RPMI8226 (cell line): Measurements from ENCODE around the gene GABRB3.
"Not testable (repeated sequence)": the region's sequence is repeated elsewhere in the genome, so short reads cannot be mapped to it uniquely, and the experiment has no call there.

ENCODE experiments used
- DNase-seq: peaks from one replicate; pipeline ENCODE4 v3.0.0-alpha.2; 2015

Gene GABRB3

GRCh38 chr15:26731965-26732364 lies 40.9 kb downstream of the GABRB3 start:
- no peak for DNase-seq

GRCh38 chr15:26729581-26729980 lies 43.3 kb downstream of the GABRB3 start:
- DNase-seq: no peak

DNA sequence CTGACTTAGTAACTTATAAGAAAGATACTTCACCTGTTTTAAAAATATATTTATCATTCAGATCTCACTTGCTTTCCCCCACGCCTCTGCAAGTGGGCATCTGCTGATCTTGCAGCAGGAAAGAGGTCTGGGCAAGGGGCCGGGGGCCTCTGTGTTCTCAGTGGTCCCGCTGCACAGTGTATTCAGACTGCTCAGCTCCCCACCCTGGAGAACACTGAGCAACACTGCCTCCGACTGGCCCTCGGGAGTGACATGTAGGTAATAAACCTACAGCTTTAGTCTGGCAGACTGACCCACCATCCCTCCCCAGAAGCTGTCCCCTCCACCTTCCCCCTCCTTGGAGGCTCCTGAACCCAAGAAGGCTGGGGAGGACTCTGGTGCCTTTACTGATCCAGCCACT lies 43.8 kb downstream of the GABRB3 start:
- DNase-seq: no peak

DNA sequence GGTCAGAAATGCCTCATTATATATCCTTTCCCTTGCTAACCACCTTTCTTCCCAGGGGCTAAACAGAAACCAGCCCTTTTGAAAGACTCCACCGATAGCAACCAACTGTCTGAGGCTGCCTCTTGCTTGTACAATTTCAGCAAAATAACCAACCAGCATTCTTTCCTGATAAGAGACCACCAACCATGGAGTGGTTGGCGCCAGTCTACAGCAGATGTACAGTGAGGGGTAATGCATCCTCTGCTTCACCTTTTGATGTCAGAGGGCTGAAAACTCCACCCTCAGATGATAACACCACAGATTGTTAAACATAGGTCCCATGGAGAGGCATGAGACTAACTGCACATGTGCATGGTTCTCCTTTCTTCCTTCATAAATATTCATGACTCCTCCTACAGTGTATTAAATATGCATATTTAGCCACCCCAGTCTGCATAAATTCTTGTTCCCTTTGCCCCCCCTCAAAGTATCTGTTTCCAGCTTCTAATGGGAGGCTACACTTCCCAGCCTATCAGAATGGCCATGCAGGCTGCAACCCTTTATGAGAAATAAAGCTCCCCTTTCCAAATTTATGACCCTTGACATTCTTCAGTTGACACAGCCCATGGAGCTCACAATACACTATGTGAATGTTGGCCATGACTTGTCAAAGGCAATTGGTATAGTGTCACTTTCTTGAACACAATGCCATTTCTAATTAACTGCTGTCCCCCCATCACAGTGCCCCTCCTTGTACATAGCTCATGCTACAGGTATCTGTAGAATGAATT lies 48.3 kb downstream of the GABRB3 start:
- no peak for DNase-seq

- DNase-seq: no peak
These were observed 50.2 kb downstream of the GABRB3 start for GRCh38 chr15:26722621-26723160.

GRCh38 chr15:26721232-26721967 lies 51.5 kb downstream of the GABRB3 start:
- no peak for DNase-seq

DNA sequence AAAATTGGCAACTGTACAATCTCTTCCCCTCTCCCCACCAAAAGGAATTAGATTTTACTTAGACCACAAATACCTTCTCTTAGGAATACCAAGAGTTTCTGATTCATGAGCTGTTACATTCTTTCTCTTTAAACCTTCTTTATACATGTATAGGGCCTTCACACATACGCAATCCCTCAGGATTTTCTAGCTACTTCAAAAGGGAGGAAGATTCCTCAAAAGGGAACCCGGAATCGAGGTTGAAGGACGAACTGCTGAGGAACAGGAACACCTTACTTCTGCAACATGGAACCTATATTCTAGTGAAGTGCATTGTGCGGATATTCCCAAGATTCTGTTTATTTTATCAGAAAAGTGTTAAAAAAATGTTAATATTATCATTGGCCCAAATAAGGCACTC lies 52.3 kb downstream of the GABRB3 start:
- DNase-seq: no peak

GRCh38 chr15:26719866-26720265 lies 53.0 kb downstream of the GABRB3 start:
- not testable (repeated sequence) for DNase-seq

GRCh38 chr15:26716069-26716468 lies 56.8 kb downstream of the GABRB3 start:
- DNase-seq: no peak

GRCh38 chr15:26713498-26713897 lies 59.4 kb downstream of the GABRB3 start:
- no peak for DNase-seq

DNA sequence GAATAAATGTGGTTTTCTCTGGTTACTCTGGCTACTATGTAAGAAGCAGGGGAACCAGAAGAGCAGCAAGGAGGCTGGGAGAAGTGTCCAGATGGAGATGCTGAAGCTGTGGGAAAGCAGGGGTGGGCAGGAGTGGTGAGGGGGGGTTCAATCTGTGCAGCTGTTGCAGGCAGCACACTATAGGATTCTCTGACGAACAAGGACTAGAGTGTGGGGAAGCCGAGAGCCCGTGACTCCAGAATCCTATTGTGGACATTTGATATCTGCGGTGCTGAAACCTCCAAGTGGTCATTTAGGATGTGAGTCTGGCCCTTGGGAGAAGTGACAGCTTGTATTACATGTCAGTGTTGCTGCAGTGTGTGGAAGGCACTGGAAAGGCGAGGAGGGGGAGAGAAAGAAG lies 60.5 kb downstream of the GABRB3 start:
- DNase-seq: no peak

- no peak for DNase-seq
These were observed 61.4 kb downstream of the GABRB3 start for GRCh38 chr15:26711445-26711844.

DNA sequence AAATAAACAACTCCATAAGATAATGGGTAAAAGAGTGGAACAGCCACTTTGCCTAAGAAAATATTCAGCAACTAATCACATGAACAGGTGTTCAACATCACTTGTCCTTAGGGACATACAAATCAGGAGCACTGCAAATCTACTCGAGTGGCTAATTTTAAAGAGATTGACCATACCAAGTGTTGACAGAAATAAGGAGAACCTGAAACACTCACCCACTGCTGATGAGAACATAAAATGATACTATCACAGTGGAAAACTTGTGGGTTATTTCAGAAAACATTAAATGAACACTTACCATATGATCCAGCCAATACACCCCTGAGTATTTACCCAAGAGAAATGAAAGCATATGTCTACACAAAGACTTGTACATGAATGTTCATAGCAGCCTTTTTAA lies 70.5 kb downstream of the GABRB3 start:
- DNase-seq: no peak

- DNase-seq: no peak
These were observed 74.3 kb downstream of the GABRB3 start for GRCh38 chr15:26698555-26698954.

GRCh38 chr15:26697913-26698312 lies 75.0 kb downstream of the GABRB3 start:
- no peak for DNase-seq

DNA sequence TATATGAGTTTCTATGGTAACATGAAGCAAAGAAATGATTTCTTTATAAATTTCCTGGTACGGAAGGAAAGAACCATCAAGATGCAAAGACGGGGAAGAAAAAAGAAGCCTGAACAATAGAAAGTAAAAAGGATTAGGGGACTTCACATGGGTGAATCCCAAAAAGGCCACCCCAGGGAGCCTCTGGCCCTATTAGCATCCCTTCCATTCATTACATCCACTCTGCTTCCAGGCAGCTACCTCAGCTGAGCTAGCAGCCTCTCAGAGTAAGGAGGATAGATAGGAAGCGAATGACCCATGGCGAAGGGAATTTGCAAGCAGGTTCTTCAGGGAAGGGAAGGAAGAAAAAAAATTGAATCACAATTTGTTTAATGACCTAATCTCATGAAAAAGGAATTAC lies 81.6 kb downstream of the GABRB3 start:
- no peak for DNase-seq

- DNase-seq: no peak
These were observed 82.1 kb downstream of the GABRB3 start for GRCh38 chr15:26690778-26691177.

- DNase-seq: no peak
These were observed 83.4 kb downstream of the GABRB3 start for GRCh38 chr15:26689462-26689861.

DNA sequence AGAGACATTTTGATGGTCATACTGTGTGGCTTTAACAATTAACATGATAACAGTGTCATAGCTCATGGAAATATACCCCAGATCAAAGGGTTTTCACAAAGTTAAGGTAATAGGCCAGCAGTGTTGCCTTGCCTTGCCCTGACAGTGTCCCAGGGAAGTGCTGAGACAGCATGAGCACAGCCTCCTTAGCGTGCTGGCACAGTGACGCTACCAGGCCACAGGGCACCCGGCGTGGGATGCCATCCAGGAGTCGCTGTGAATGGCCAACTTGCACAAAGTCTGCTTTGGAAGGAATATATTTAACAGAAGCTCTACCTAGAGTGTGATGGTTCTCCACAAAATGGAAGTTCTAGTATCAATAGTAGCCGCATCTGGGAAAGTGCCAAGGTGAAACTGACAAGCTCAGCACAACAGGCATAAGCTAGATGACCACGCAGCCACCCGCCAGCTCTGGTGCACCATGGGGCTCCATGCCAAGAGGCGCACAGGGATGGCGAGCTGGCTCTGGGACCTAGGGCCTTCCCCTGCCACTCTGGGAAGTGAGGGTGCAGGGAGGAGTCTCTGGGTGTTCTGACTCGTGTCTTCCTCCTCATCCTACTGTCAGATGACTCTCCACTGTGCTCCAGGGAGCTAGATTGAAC lies 86.2 kb downstream of the GABRB3 start:
- DNase-seq: peak; percentile 38

- no peak for DNase-seq
These were observed 90.2 kb downstream of the GABRB3 start for GRCh38 chr15:26682598-26683164.

DNA sequence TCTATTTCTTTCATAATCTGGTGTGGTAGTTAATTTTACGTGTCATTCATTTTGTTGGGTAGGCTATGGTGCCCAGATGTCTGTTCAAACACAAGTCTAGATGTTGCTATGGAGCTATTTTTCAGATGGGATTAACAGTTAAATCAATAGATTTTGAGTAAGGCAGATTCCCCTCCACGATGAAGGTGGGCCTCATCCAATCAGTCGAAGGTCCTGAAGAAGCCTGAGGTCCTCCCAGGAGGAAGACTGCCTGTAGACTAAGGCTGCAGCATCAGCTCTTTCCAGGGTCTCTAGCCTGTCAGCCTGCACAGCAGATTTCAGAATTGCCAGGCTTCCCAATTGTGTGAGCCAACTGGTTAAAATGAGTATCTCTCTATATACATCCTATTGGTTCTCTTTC lies 92.9 kb downstream of the GABRB3 start:
- no peak for DNase-seq

GRCh38 chr15:26676115-26676514 lies 96.8 kb downstream of the GABRB3 start:
- no peak for DNase-seq

- DNase-seq: no peak
These were observed 98.4 kb downstream of the GABRB3 start for GRCh38 chr15:26674467-26674866.
